ENCODE results near the gene TOPBP1.

- no peak for TF ChIP-seq EZH2 (IDR thresholded peaks at IDR 0.05; ENCODE audit: low read depth, low read length, severe bottlenecking)
- TF ChIP-seq RAD21 (IDR thresholded peaks at IDR 0.05 in 1 of 2, conservative IDR thresholded peaks at IDR 0.05 in 1 of 2; ENCODE audit: low read depth in 2 of 2, low read length in 2 of 2), result no peak
- TF ChIP-seq ZNF274 (IDR thresholded peaks at IDR 0.05; ENCODE audit: borderline replicate concordance, extremely low read depth, low read length), result no peak
- no peak for TF ChIP-seq CTCF (IDR thresholded peaks at IDR 0.05; ENCODE audit: control extremely low read depth in 1 of 3, insufficient read depth in 1 of 3, low read depth in 1 of 3, low read length in 3 of 3)
These were observed 38.2 kb upstream of the TOPBP1 start for GRCh38 chr3:133699903-133700302.

All from H1 (cell line).